ENCODE data around the gene KAT7.
"Not testable (repeated sequence)": the region's sequence is repeated elsewhere in the genome, so short reads cannot be mapped to it uniquely, and the experiment has no call there.

The KAT7 gene

DNA sequence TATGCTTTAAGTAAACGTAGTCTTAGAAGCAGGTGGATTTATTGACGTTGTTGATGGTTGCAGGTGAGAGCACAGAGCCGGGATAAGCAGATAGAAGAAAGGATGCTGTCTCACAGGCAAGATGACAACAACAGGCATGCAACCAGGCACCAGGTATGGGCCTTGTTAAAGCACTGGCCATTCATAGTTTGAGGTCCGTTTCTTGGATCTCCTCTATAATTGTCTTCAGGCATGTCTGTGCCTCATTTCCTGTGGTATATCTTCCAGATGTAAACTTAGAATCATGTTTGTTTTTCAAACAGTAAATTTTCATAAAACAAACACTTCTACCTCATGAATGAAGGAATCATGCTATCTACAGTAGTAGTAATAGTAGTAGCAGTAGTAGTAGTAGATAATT lies 20.6 kb downstream of the KAT7 start:
- no peak for DNase-seq (ENCODE audit: low read depth, low spot score)

- DNase-seq (ENCODE audit: low read depth, low spot score) = no peak
Measured at GRCh38 chr17:49814781-49815529, 26.5 kb downstream of the KAT7 start.

- DNase-seq (ENCODE audit: low read depth, low spot score) = no peak
Measured at GRCh38 chr17:49815761-49816281, 27.3 kb downstream of the KAT7 start.

DNA sequence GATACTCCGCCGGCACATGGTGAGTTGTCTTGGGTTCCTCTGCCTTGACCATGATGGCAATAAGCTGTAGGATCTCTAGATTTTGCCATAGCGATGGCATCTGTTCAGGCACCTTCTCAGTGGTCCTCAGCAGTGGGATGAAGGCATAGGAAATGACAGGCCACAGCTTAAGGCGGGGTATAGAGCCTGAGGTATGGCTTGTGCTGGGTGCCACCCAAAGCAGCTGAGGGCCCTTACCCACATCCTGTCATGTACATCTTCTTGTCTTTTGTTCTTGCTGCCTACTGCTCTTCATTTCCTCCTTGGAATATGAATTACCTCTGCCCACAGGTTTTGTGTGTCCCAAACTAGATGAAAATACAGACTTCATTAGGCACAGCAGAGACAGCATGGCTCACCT lies 29.5 kb downstream of the KAT7 start:
- DNase-seq (ENCODE audit: low read depth, low spot score) = peak; percentile 13

GRCh38 chr17:49819138-49819537 lies 30.7 kb downstream of the KAT7 start:
- no peak for DNase-seq (ENCODE audit: low read depth, low spot score)

- DNase-seq (ENCODE audit: low read depth, low spot score) = no peak
Measured at GRCh38 chr17:49819651-49820050, 31.2 kb downstream of the KAT7 start.

DNA sequence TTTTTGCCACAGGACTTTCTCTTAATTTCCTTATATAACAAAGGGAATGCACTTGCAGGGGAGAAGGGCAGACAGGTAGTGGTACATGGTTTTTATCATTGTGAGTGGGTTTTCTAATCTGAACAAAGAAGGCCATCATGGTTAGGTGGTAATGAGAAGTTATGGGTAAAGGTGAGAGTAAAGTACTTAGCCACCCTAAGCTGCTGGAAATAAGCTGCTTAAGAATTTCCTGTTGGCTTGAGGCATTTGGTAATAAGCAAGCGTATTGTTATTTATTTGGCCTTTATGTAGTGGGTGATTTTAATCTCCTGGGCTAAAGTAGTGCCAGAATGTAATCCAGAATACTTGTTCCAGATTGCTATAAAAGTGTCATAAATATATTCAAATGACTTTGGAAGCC lies 32.3 kb downstream of the KAT7 start:
- DNase-seq (ENCODE audit: low read depth, low spot score) = no peak

- DNase-seq (ENCODE audit: low read depth, low spot score) = no peak
Measured at GRCh38 chr17:49821466-49821865, 33.0 kb downstream of the KAT7 start.

- DNase-seq (ENCODE audit: low read depth, low spot score) = no peak
Measured at GRCh38 chr17:49821916-49822315, 33.4 kb downstream of the KAT7 start.

DNA sequence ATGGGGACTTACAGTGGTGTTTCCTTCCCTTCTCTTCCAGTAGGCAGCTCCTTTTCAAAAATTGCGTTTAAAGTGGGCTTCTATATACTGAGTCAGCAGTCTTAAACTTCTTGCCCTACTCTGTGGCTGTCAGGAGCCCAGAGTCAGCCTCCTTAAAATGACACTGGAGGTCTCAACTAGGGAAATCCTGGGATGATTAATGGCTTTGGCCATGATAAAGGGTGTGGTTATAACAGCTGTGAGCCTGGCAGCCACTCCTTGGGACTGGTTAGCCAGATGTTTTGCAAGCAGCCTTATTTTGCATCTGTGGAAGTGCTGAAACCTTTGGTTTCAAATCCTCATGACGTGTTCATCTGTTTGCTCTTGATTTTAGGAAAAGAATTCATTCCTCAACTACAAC lies 34.3 kb downstream of the KAT7 start:
- DNase-seq (ENCODE audit: low read depth, low spot score) = no peak

GRCh38 chr17:49823614-49824013 lies 35.1 kb downstream of the KAT7 start:
- DNase-seq (ENCODE audit: low read depth, low spot score) = no peak

DNA sequence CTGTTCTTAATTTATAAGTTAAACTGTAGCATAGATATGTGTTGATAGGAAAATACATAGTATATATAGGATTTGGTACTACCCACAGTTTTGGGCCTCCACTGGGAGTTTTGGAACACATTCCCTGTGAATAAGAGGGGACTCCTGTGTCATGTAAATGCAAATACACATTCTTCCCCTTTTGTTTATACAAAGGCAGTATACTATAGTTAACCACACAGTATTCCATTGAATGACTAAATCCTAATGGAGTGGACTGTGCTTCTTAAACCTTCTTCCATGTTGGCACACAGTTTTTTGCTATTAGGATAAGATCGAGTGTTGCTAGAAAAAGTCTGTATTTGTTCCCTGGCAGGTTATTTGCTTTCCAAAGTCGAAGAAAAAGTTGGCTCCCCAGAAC lies 37.2 kb downstream of the KAT7 start:
- DNase-seq (ENCODE audit: low read depth, low spot score) = no peak

DNA sequence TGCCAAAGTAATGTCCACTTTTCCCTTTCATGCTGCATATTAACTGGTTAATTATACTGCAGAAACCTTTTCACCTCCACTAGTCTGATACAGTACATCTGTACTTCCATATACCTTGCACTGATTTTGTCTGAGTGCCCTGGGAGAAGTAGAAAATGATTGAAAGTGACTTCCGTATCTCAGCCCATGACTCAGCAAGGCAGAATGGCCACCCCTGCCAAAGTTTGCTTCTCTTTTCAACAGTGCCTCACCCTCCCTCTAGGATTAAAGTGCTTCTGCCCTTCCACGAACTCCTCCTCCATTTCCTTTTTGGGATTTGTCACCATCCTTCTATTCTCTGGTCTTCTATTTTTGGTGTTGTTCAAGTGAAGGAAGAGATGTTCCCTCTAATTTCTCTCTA lies 39.8 kb downstream of the KAT7 start:
- DNase-seq (ENCODE audit: low read depth, low spot score) = not testable (repeated sequence)

- no peak for DNase-seq (ENCODE audit: low read depth, low spot score)
Measured at GRCh38 chr17:49829026-49829425, 40.5 kb downstream of the KAT7 start.

GRCh38 chr17:49830605-49831004 lies 42.1 kb downstream of the KAT7 start:
- no peak for DNase-seq (ENCODE audit: low read depth, low spot score)

DNA sequence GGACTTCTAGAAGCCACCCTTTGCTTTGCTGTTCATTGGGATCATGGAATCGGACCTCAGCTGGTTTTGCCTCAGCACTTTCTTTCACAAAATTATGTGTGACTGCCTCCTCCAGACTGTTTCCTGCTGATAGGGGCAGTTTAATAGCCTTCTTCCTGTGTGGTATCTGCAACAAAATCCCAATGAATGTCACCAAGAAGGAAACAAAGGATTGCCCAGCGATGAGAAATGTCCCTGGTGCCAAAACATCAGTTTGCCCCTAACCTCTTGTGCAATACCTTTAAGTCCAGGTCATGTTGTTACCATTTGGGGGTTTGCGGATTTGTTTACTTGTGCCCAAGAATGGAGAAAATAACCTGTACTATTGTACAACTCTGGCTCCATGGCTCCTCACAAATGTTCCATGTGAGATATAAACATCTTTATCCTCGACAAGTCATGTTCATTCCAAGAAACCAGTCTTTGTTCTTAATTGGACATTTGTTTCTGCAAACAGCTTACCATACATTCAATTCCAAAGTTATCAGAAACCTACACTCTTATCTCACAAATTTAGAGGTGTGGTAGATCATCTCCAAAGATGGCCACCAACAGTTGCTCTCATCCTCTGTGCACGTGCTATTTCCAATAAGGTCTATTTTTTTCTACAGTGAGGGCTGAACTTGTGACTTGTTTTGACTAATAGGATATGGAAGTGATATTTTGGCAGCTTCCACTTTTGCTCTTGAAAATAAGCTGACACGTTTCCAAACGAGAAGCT lies 44.5 kb downstream of the KAT7 start:
- no peak for DNase-seq (ENCODE audit: low read depth, low spot score)

DNA sequence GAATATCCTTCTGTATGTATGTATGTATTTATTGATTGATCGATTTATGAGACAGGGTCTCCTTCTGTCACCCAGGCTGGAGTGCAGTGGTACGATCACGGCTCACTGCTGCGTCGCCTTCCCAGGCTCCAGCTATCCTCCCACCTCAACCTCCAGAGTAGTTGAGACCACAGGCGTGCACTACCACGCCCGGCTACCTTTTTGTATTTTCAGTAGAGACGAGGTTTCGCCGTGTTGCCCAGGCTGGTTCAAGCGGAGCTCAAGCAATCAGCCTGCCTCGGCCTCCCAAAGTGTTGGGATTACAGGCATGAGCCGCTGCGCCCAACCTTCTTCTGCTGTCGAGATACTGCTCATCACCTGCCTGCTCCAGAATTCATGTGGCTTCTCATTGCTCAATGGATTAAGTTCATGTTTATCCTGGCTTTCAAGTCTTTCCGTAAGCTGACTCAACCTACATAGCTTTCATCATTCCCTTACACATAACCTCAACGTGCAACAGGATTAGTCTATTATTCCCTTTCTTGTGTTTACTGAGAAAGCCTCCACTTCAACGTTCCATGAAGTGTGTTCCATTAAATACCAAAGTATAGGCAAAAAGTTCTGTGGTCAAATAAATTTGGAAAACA lies 45.8 kb downstream of the KAT7 start:
- no peak for DNase-seq (ENCODE audit: low read depth, low spot score)

DNA sequence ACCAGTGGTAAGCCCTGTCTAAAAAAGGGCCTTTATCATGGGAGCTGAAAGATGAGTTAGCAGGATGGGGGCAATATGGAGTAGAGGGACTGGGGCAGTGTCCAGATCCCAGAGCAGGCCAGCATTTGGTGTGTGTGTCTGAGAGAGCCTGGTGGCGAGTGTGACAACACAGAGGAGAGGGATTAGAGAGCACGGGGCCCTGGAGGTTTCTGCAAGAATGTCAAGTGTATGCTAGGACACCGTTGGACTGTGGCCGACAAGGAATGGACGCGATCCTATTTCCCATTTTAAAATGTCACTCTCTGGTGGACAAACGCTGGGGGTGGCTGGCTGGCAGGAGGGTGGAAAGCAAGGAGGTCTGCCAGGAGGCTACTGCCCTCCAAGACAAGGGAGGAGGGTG lies 47.0 kb downstream of the KAT7 start:
- no peak for DNase-seq (ENCODE audit: low read depth, low spot score)

- DNase-seq (ENCODE audit: low read depth, low spot score) = no peak
Measured at GRCh38 chr17:49836111-49837030, 47.9 kb downstream of the KAT7 start.

GRCh38 chr17:49839455-49839854 lies 51.0 kb downstream of the KAT7 start:
- DNase-seq (ENCODE audit: low read depth, low spot score) = no peak

- no peak for DNase-seq (ENCODE audit: low read depth, low spot score)
Measured at GRCh38 chr17:49841548-49841947, 53.1 kb downstream of the KAT7 start.

Data from activated CD4-positive, CD25-positive, alpha-beta regulatory T cell treated with anti-CD3 and anti-CD28 coated beads, Interleukin-2, amount 50 U/mL, for 16 hours (primary cell).